ENCODE measurements around the gene SCAI.

Gene SCAI

DNA sequence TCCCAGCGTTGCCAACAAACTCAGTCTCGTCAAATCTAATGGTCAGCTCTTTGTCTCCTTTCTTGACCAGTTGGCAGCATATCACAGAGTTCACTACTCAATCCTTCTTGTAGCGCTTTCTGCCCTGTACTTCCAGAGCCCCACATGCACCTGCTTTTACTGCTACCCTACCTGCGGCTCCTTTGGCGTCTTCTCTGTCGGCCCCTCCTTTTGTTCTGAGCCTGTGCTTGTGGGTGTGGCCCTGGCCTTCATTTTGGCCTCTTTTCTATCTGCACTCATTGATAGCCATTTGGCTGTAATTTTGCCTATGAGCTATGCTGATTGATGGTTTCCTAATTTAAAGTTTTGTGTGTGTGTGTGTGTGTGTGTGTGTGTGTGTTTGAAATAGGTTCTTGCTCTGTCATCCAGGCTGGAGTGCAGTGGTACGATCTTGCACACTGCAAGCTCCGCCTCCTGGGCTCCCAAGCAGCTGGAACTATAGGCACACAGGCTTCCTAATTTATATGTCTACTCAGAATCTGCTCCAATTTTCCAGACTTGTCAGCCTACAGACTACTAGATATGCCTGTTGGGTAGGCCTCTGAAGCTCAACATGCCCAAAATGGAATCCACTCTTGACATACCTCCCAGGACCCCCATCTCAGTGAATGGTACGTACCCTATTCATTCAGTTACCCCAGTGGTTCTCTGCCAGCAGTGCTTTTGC lies 249.1 kb downstream of the SCAI start:
- DNase-seq (ENCODE audit: low read depth in 1 of 2, low spot score in 1 of 2), result no peak

All from activated T-helper 1 cell treated with anti-CD3 and anti-CD28 coated beads, Interleukin-2, amount 50 U/mL, for 16 hours (primary cell).